HepG2 (cell line): ENCODE data around the gene EFNA4. TPM values are rescaled to one million over a fixed set of nuclear protein-coding genes. Genes with fewer than 3 reads are reported as not detected.

ENCODE experiments used
- ARID2 ChIP-seq: sonication (generic); formaldehyde crosslinking; IDR thresholded peaks from 2 replicates; pipeline ENCODE4 v1.8.1; 2022; ENCODE audit warnings: mild to moderate bottlenecking, missing genetic modification reagents, borderline replicate concordance
- ARNTL ChIP-seq: sonication (generic); formaldehyde crosslinking; IDR thresholded peaks from 2 replicates; pipeline ENCODE4 v1.4.0; 2020; ENCODE audit warnings: mild to moderate bottlenecking, missing genetic modification reagents
- CBX5 ChIP-seq: sonication (generic); formaldehyde crosslinking; IDR thresholded peaks from 2 replicates; pipeline ENCODE4 v1.4.0; 2020; ENCODE audit warnings: missing genetic modification reagents, borderline replicate concordance
- GATA4 ChIP-seq: sonication (generic); IDR thresholded peaks from 2 replicates; pipeline ENCODE4 v1.6.1; 2016; ENCODE audit warnings: antibody characterized with exemption, low read depth, borderline replicate concordance
- GFI1 ChIP-seq: sonication (generic); formaldehyde crosslinking; IDR thresholded peaks from 2 replicates; pipeline ENCODE4 v1.5.0; 2020; ENCODE audit warnings: missing genetic modification reagents, mild to moderate bottlenecking, borderline replicate concordance
- KDM5A ChIP-seq: fragments of 200-600 bp; sonication (generic); IDR thresholded peaks from 2 replicates; pipeline ENCODE4 v1.7.0; 2018; ENCODE audit warnings: antibody characterized with exemption, mild to moderate bottlenecking, low read length, borderline replicate concordance
- NCOA1 ChIP-seq: sonication (generic); formaldehyde crosslinking; IDR thresholded peaks from 2 replicates; pipeline ENCODE4 v1.9.0; 2021; ENCODE audit warnings: missing genetic modification reagents
- NFYB ChIP-seq: sonication (generic); formaldehyde crosslinking; IDR thresholded peaks from 2 replicates; pipeline ENCODE4 v1.4.0; 2020; ENCODE audit warnings: missing genetic modification reagents
- TARDBP ChIP-seq: sonication (generic); formaldehyde crosslinking; IDR thresholded peaks from 2 replicates; pipeline ENCODE4 v1.8.0; 2022; ENCODE audit warnings: mild to moderate bottlenecking, missing genetic modification reagents
- ZFP36L1 ChIP-seq: sonication (generic); formaldehyde crosslinking; IDR thresholded peaks from 2 replicates; pipeline ENCODE4 v1.8.0; 2022; ENCODE audit warnings: mild to moderate bottlenecking, missing genetic modification reagents, moderate library complexity
- ZNF207 ChIP-seq: fragments of 450-650 bp; IDR thresholded peaks from 2 replicates; pipeline ENCODE4 v1.6.1; 2016; ENCODE audit warnings: antibody characterized with exemption, borderline replicate concordance
- ZNF530 ChIP-seq: sonication (generic); formaldehyde crosslinking; IDR thresholded peaks from 2 replicates; pipeline ENCODE4 v1.5.0; 2020; ENCODE audit warnings: low read depth, mild to moderate bottlenecking, missing genetic modification reagents
- ZNF782 ChIP-seq: sonication (generic); formaldehyde crosslinking; IDR thresholded peaks from 2 replicates; pipeline ENCODE4 v1.4.0; 2020; ENCODE audit warnings: missing genetic modification reagents, mild to moderate bottlenecking, borderline replicate concordance
- polyA plus RNA-seq, 8 experiments: library from polyadenylated mRNA; depleted of rRNA in 3 of 8; stranded (reverse) in 7 of 8; unstranded in 1 of 8; fragments of >200 nt; fragmentation: Illumina TruSeq in 4 of 8; extraction: Trizol in 4 of 8; gene quantifications; 2 replicates each; pipeline versions ENCODE4 v1.2.1 to v1.2.3, GENCODE V29; 2011 to 2016; ENCODE audit warnings: low read depth in 4 of 8, missing spikeins in 1 of 8, mixed read lengths in 1 of 8; ENCODE audit not compliant: insufficient read depth in 1 of 8
- total RNA-seq, 5 experiments: library from RNA; depleted of rRNA; stranded (reverse); fragments of >200 nt; fragmentation: Illumina TruSeq; extraction: Trizol; gene quantifications; 2 replicates each; pipeline ENCODE4 v1.2.3, GENCODE V29; 2016; ENCODE audit warnings: low read depth in 1 of 5
- TF ChIP-seq, protein P1 (sequence below): sonication (generic); formaldehyde crosslinking; IDR thresholded peaks from 2 replicates; pipeline ENCODE4; 2020; ENCODE audit warnings: missing genetic modification reagents, mild to moderate bottlenecking, borderline replicate concordance
- TF ChIP-seq, protein P2 (sequence below): sonication (generic); formaldehyde crosslinking; IDR thresholded peaks from 2 replicates; pipeline ENCODE4 v1.8.1; 2022; ENCODE audit warnings: low read depth, mild to moderate bottlenecking, missing genetic modification reagents
- TF ChIP-seq, protein P3 (sequence below): sonication (generic); formaldehyde crosslinking; IDR thresholded peaks from 2 replicates; pipeline ENCODE4 v1.8.0; 2022; ENCODE audit warnings: missing genetic modification reagents, mild to moderate bottlenecking, inconsistent platforms, borderline replicate concordance
- TF ChIP-seq, protein P4 (sequence below): sonication (generic); formaldehyde crosslinking; IDR thresholded peaks from 2 replicates; pipeline ENCODE4 v1.5.1; 2020; ENCODE audit warnings: mild to moderate bottlenecking, missing genetic modification reagents, moderate library complexity

Gene EFNA4
- total and polyA plus RNA-seq, 2 of the 13 experiments (the other 11 are each of a cell fraction or from before 2014, with no cell fraction given): 12.0 to 17.2 TPM

DNA sequence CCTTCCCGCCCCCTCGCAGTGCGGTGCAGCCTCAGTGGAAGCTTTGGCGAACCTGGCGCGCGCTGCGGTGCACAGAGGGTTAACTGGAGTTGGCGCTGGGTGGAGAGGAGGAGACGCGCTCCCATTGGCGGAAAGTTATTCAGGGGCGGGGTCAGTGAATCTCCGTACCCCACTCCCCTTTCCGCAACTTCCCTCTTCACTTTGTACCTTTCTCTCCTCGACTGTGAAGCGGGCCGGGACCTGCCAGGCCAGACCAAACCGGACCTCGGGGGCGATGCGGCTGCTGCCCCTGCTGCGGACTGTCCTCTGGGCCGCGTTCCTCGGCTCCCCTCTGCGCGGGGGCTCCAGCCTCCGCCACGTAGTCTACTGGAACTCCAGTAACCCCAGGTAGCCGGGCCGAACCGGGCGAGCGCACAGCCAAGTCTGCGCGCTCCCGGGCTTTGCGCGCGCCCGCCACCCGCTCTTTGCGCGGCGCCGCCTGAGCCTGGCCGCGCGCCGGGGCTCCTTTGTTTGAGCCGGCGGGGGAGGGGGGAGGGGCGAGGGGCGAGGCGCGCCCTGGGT, at the start of gene EFNA4 (continued):
- TF ChIP-seq, protein P1, sequence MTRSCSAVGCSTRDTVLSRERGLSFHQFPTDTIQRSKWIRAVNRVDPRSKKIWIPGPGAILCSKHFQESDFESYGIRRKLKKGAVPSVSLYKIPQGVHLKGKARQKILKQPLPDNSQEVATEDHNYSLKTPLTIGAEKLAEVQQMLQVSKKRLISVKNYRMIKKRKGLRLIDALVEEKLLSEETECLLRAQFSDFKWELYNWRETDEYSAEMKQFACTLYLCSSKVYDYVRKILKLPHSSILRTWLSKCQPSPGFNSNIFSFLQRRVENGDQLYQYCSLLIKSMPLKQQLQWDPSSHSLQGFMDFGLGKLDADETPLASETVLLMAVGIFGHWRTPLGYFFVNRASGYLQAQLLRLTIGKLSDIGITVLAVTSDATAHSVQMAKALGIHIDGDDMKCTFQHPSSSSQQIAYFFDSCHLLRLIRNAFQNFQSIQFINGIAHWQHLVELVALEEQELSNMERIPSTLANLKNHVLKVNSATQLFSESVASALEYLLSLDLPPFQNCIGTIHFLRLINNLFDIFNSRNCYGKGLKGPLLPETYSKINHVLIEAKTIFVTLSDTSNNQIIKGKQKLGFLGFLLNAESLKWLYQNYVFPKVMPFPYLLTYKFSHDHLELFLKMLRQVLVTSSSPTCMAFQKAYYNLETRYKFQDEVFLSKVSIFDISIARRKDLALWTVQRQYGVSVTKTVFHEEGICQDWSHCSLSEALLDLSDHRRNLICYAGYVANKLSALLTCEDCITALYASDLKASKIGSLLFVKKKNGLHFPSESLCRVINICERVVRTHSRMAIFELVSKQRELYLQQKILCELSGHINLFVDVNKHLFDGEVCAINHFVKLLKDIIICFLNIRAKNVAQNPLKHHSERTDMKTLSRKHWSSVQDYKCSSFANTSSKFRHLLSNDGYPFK: 0 out of 2 replicates have a peak, but pooled peaks have one; percentile 30
- peak; percentile 69 for TF ChIP-seq NFYB (CRISPR knock-in tag)
- peak; percentile 82 for TF ChIP-seq KDM5A
- 0 out of 2 replicates have a peak, but pooled peaks have one; percentile 28 for TF ChIP-seq ZFP36L1 (CRISPR knock-in tag)
- peak; percentile 56; the same call in 1 of the 2 replicates for TF ChIP-seq ARID2
- peak; percentile 33; the same call in 1 of the 2 replicates for TF ChIP-seq TARDBP
- TF ChIP-seq ARNTL (CRISPR knock-in tag): no peak
- TF ChIP-seq, protein P2, sequence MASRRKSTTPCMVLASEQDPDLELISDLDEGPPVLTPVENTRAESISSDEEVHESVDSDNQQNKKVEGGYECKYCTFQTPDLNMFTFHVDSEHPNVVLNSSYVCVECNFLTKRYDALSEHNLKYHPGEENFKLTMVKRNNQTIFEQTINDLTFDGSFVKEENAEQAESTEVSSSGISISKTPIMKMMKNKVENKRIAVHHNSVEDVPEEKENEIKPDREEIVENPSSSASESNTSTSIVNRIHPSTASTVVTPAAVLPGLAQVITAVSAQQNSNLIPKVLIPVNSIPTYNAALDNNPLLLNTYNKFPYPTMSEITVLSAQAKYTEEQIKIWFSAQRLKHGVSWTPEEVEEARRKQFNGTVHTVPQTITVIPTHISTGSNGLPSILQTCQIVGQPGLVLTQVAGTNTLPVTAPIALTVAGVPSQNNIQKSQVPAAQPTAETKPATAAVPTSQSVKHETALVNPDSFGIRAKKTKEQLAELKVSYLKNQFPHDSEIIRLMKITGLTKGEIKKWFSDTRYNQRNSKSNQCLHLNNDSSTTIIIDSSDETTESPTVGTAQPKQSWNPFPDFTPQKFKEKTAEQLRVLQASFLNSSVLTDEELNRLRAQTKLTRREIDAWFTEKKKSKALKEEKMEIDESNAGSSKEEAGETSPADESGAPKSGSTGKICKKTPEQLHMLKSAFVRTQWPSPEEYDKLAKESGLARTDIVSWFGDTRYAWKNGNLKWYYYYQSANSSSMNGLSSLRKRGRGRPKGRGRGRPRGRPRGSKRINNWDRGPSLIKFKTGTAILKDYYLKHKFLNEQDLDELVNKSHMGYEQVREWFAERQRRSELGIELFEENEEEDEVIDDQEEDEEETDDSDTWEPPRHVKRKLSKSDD: no peak
- no peak for TF ChIP-seq ZNF530
- TF ChIP-seq CBX5 (CRISPR knock-in tag): 0 out of 2 replicates have a peak, but pooled peaks have one; percentile 15
- TF ChIP-seq, protein P3, sequence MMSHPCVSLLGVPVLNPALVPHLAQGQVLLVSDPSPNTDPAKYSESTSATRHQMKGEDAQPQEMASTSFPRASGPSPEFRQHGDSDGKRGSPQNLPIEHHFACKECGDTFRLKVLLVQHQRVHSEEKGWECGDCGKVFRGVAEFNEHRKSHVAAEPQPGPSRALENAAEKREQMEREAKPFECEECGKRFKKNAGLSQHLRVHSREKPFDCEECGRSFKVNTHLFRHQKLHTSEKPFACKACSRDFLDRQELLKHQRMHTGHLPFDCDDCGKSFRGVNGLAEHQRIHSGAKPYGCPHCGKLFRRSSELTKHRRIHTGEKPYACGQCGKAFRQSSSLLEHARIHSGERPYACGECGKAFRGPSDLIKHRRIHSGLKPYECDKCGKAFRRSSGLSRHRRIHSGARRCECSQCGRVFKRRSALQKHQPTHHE (CRISPR knock-in tag): no peak
- no peak for TF ChIP-seq ZNF782 (CRISPR knock-in tag)
- TF ChIP-seq, protein P4, sequence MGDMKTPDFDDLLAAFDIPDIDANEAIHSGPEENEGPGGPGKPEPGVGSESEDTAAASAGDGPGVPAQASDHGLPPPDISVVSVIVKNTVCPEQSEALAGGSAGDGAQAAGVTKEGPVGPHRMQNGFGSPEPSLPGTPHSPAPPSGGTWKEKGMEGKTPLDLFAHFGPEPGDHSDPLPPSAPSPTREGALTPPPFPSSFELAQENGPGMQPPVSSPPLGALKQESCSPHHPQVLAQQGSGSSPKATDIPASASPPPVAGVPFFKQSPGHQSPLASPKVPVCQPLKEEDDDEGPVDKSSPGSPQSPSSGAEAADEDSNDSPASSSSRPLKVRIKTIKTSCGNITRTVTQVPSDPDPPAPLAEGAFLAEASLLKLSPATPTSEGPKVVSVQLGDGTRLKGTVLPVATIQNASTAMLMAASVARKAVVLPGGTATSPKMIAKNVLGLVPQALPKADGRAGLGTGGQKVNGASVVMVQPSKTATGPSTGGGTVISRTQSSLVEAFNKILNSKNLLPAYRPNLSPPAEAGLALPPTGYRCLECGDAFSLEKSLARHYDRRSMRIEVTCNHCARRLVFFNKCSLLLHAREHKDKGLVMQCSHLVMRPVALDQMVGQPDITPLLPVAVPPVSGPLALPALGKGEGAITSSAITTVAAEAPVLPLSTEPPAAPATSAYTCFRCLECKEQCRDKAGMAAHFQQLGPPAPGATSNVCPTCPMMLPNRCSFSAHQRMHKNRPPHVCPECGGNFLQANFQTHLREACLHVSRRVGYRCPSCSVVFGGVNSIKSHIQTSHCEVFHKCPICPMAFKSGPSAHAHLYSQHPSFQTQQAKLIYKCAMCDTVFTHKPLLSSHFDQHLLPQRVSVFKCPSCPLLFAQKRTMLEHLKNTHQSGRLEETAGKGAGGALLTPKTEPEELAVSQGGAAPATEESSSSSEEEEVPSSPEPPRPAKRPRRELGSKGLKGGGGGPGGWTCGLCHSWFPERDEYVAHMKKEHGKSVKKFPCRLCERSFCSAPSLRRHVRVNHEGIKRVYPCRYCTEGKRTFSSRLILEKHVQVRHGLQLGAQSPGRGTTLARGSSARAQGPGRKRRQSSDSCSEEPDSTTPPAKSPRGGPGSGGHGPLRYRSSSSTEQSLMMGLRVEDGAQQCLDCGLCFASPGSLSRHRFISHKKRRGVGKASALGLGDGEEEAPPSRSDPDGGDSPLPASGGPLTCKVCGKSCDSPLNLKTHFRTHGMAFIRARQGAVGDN: peak; percentile 65
- TF ChIP-seq NCOA1 (CRISPR knock-in tag): no peak; the same call in 1 of the 2 replicates
- 0 out of 2 replicates have a peak, but pooled peaks have one; percentile 38 for TF ChIP-seq GFI1
- no peak for TF ChIP-seq GATA4
- no peak for TF ChIP-seq ZNF207
